GM19452 (cell line): ENCODE data around the gene SLC26A1.

Experiments used
- ATAC-seq: cut with Tn5 transposase; IDR thresholded peaks from one replicate; pipeline ENCODE4 v1.9.1; 2021; ENCODE audit not compliant: unreplicated experiment

SLC26A1 gene

DNA sequence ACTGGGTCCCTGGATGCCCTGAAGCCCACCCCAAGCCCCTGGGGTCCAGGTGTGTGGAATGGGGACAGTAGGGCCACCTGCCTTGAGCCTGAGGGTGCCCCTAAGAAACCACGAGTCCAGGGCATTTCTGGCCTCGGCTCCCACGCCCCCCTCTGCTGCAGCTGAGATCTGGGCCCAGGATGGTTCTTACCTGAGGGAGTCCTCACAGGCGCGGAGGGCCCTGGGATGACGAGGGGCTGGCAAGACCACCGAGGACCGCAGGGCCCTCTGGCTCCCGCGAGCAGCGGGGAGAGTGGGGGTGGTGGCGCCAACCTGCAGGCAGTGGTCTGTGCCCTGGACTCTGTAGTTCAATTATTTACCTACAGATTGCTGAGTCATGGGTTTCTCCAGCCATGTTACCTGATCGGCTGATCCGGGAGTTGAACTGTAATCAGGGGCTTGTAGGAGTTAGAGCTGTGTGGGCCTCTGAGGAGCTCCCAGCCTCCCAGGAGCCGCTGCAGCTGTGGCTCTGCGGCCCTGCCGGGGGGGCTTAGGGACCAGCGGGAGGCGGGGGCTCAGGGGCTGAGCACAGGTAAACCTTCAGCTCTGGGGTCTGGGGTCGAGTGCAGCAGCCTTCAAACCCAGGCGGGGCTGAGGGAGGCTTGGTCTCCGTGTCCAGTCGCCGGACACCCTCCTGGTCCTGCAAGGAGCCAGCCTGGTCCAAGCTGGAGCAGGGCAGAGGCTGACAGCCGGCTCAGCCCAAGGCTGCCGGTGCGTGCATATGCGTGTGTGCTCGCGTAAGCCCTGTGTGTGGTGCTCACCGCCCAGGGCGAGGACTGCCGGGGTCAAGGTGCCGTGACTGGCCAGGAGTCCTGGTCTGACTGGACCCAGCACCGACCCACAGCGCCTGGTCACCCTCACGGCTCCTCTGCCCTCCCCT is at the start of gene SLC26A1:
TSS of gene SLC26A1 (minus strand) at position 294 of the 919 bp plus-strand sequence. CDS start 1,701 bp downstream, outside the sequence.
- ATAC-seq: no peak

GRCh38 chr4:1042352-1043055 is 49.3 kb upstream of the SLC26A1 start:
- no peak for ATAC-seq

GRCh38 chr4:1041936-1042330 is 48.7 kb upstream of the SLC26A1 start:
- no peak for ATAC-seq

DNA sequence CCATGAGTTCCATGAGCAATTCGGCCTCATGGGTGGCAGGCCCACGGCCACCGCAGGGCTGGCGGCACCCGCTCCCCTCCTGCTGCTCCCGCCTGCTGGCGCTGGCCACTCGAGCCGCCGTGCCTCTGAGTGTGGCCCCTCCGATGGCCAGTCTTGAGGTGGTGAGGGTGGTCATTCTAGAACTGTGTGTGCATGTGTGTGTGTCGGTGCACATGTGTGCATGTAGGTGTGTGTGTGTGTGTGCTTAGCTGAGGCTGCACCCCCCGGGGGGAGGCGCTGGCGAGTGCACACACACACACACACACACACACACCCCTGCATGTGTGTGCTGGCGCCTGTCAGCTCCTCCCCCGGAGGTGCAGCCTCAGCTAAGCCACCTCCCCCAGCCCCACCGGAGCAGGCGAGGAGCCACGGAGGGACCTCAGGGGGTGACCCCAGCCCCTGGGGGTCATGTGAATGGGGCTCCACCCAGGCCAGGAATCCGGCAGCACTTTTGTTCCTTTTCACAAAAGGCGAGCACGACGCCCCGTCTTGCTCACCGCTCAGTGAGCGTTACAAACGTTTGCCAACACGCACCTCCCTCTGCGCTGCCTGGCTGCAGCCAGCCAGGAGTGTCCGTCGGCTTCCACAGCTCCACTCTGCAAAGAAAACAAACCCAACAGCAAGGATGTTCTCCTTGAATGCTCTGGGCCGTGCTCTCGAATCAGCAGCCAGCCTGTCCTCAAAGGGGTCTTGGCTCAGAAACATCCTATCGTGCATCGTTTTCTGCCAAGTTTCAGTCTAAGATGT is 48.1 kb upstream of the SLC26A1 start:
- ATAC-seq: no peak

GRCh38 chr4:1040344-1041146 is 47.3 kb upstream of the SLC26A1 start:
- no peak for ATAC-seq

DNA sequence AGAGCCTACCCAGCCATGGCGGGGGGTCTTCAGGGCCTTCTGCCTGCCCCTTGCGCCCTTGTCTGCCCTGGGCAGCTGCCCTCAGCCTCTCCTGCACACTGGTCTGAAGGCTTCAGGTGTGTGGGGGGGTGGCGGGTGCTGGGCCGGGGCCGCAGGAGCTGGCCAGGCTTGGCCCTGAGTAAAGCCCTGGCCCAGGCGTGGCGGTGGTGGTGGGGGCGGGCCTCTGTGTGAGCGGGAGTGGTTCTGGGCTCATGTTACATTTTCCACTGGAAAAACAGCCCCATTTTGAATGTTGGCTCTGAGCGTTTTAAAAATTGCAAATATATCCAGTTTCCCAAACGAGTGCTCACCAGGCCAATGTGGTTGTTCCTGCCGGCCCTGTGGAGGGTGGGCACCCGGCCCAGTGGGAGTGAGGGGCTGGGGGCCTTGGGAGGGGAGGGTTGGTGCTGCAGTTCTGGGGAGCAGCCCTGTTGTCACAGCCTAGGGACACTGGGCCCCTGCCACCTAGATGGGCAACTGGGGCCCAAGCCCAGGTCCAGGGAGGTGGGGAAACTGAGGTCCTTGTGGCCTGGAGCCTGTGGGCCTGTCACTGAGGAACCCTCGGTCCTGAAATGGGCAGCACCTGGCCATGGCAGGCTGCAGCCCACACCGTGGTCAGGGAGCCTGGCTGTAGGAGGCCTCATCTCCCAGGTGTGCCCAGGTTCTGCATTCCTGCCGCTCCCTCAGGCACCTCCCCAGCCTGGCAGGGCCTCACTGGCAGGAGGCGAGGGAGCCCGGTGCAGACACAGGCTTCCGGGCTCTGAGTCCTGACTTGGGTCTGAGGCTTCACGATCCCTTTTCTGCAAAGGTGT is 46.5 kb upstream of the SLC26A1 start:
- no peak for ATAC-seq

DNA sequence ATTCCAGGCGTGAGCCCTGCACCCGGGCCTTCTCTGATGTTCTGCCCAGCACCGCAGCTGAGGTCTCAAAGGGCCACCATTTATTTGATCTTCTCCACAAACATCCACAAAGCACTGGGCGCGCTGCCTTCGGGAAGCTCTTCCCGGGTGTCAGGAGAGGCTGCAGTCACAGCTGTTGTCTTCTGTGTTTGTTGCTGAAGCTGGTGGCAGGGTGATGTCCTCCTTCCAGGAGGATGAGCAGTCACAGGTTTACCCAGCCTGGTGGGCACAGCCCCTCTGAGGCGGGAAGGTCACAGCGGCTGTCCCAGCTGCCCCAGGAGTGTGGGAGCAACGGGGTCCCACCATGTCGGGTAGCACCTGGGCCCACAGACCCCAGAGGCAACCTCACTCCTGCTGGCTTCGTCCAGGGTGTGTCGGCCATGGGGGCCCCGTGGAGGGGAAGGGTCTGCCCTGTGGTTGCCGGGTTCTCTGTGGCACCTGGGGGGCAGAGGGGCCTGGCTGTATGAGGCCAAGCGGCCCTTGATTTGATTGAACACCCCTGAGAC is 45.8 kb upstream of the SLC26A1 start:
- ATAC-seq: no peak

DNA sequence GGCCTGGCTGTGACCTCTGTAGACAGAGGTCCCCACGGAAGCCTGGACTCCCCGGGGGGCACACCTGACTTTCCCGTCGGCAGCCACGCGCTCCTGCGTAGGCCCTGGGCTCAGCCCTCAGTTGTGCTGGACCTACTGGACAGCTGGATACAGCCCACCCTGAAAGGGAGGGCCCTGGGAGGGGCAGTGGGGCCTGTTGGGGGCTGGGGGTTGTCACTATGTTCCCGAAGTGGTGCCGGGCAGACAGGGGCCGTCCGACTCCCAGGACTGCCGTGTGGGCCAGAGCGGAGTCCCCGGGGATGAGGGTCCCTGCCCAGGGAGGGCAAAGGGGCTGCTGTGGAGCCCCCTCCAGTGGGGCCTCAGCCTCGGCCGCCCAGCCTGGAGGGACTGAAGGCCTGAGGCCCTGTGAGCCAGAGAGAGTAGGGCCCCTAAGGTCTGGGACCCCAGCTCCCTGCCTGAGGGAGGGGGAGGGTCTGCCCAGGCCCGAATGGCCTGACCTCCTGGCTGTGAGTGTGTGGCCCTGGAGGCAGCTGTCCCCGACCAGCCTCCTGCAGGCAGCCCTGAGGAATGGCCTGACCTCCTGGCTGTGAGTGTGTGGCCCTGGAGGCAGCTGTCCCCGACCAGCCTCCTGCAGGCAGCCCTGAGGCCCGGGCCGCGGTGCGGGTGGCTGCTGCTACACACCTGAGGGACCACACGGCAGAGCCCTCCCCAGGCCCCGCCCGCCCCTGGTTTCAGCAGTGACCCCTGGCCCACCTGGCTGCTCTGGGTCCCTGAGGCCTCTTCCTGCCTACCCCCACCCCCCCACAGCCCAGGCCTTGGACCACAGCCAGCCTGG is 44.0 kb upstream of the SLC26A1 start:
- no peak for ATAC-seq

DNA sequence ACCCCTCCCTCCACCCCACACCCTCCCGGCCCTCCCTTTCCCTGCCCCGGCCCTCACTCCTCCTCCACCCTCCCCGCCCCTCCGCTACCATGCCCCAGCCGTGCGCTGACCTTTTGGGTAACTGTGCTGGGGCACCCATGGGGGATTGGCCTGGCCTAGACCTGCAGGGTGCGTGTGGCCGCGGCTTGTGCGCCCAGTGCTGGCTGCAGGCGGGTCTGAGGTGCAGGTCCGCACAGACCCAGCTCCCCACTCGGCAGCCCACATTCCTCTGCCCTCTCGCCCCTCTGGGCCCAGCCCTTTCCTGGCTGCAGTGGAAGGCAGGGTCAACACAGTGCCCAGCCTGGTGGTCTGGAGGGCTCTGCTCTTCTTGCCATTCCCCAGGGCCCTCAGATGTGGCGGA is 42.9 kb upstream of the SLC26A1 start:
- no peak for ATAC-seq

DNA sequence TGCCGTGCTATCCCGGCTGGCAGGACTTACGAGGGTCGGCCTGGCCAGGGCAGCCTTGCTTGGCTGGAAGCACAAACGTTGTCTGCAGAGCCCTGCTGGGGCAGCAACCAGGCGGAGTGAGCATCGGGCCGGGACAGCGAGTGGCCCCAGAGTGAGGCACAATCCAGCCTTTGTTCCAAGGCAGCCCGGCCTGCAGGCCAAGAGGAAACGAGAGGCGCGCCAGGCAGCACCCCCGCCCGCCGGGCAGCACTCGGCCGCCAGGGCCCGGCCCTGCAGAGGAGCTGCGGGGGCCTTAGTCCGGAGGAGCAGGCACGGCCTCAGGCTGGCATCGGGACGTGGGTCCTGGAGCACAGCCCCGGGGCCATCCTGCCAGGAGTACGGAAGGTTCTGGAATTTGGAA is 42.3 kb upstream of the SLC26A1 start:
- no peak for ATAC-seq

GRCh38 chr4:1033840-1034551 is 40.8 kb upstream of the SLC26A1 start:
- ATAC-seq: no peak

DNA sequence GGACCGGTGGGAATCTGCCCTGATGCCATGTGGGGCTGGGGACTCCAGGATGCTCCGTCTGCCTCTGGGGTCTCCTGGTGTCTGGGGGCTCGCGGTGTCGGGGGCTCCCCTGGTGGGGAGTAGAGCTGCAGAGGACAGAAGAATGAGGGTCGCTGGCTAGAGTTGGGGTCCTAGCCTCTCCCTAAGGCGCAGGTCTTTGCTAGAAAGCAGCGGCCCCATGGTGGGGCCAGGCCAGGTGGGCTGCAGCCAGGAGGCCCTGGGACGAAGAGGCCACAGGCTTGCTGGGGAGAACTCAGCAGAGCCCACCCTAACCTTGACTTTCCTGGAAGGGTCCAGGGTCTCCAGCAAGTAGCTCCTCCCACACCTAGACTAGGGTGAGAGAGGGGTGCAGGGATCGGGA is 39.7 kb upstream of the SLC26A1 start:
- ATAC-seq: no peak

DNA sequence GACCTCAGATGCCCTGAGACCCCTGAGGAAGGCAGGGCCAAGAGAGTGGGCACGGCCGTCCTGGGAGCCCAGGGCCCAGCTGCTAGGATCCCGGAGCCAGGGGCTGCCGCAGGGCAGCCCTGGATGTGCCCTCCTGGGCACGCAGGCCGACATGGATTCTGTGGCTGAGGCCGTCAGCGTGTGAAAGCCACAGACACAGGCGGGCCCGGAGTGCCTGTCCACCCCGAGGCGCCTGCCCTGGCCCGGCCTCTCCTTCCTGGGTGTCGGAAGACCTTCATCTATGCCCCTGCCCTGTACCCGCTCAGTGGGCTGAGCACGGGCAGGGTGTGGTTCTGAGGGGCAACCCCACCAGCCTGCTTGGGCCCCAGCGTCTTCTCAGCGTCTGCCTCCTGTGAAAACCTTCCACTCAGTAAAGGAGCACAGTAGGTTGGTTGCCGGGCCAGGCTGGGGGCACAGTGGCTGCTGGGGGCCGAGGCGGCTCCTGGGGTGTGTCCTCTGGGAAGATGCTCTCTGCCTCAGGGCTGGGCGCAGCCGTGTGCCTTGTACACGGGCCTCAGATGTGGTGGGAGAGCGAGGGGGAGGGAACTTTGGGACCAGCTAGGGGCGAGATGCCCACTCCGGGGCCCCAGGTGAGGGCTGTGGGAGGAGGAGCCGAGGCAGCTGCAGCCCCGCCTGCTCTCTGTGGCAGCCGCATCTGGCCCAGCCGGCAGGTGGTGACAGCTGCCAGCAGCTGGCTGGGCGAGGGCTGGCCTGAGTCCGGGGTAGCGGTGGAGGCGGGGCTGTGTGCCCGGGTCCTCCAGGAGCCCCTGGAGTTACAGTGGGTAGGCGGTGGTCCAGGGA is 39.0 kb upstream of the SLC26A1 start:
- ATAC-seq: no peak

GRCh38 chr4:1031346-1031745 is 38.1 kb upstream of the SLC26A1 start:
- ATAC-seq: no peak

GRCh38 chr4:1030559-1030958 is 37.4 kb upstream of the SLC26A1 start:
- ATAC-seq: no peak

DNA sequence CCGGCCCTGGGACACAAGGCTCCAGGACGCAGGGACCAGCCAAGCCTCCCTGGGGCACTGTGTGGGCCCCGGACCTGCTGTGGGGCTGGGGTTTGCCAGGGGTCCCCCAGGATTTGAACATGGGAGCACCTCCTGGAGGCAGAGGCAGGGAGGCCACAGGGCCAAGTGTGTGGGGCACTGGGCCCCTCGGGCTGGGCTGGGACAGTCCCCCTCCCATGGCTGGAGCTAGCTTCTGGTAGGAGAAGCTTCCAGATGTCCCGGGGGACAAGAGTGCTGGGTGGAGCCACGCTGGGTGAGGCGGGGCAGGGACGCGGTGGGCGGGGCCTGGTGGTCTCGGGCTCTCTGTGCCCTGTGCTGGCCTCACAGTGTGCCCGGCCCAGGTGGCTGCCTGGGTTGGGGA is 36.8 kb upstream of the SLC26A1 start:
- ATAC-seq: no peak

DNA sequence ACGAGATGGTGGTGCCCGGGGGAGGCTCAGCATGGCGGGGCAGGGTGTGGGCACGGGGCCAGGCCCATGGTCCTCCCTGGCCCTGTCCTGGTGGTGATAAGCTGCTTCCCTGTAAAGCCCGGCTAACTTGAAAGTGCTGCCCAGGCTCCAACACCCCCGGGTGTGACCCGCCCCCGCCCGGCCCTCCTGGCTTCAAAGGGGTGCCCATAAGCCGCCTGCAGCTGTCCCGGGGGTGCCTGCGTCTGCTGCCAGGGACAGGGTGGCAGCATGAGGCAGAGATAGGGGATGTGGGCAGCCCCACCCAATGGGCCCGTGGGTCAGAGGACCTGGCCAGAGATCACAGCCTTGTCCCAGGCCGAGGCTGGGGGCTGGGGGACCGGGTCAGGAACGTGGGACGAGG is 36.3 kb upstream of the SLC26A1 start:
- no peak for ATAC-seq
